Ovary (tissue), 9 donors: ENCODE results near the gene APEX2. TPM values are rescaled to one million over a fixed set of nuclear protein-coding genes. Genes with fewer than 3 reads are reported as not detected.
"Not testable (repeated sequence)": the region's sequence is repeated elsewhere in the genome, so short reads cannot be mapped to it uniquely, and the experiment has no call there.

Experiments used
- DNase-seq, 5 donors: peaks; one replicate each; pipeline ENCODE4 v3.0.0-alpha.2; 2019 to 2020
- H3K27ac ChIP-seq, 2 donors: fragments of 200-600 bp; one replicate each; pipeline versions ENCODE4 v1.5.1 to v1.8.0; 2019 to 2022
- H3K27me3 ChIP-seq: fragments of 200-600 bp; one replicate; pipeline ENCODE4 v1.8.0; 2022
- H3K36me3 ChIP-seq: fragments of 200-600 bp; sonication (generic); one replicate; pipeline ENCODE4 v1.5.1; 2019
- H3K4me1 ChIP-seq: one replicate; pipeline ENCODE4 v1.8.1; 2013; ENCODE audit warnings: mild to moderate bottlenecking, moderate library complexity; ENCODE audit not compliant: insufficient read depth
- H3K4me3 ChIP-seq: fragments of 200-600 bp; sonication (generic); one replicate; pipeline ENCODE4 v1.5.1; 2017
- H3K9me3 ChIP-seq, 2 donors: fragments of 200-600 bp in 1 of 2; sonication (generic) in 1 of 2; one replicate each; pipeline versions ENCODE4 v1.5.1 to v1.8.1; 2013 to 2019; ENCODE audit warnings: mild to moderate bottlenecking in 1 of 2, moderate library complexity in 1 of 2
- EP300 ChIP-seq: sonication (generic); formaldehyde crosslinking; IDR thresholded peaks from one replicate; pipeline ENCODE4 v1.6.1; 2017; ENCODE audit warnings: antibody characterized with exemption
- POLR2A ChIP-seq: fragments of 450-650 bp; IDR thresholded peaks from one replicate; pipeline ENCODE4 v1.6.1; 2017; ENCODE audit warnings: antibody characterized with exemption, mild to moderate bottlenecking, moderate library complexity
- WGBS, 3 donors: extraction: QIAGEN DNeasy Blood & Tissue Kit in 1 of 3; methylation state at CpG; one replicate each; pipeline versions ENCODE4 v1.1.5 to v1.1.7; 2013 to 2017; 5-methylcytosine and 5-hydroxymethylcytosine counted together
- intact Hi-C, 4 donors: fragments of 100-400 bp; cut with DNase I; formaldehyde crosslinking; loops; one replicate each; pipeline versions ENCODE4 v1.11.0 to v1.15.1; 2022 to 2023
- polyA plus RNA-seq, 2 donors: library from polyadenylated mRNA; stranded (reverse); fragments of 200-250 nt in 1 of 2; fragments of 350-450 nt in 1 of 2; fragmentation: Illumina TruSeq in 1 of 2; extraction: RNeasy Lipid Tissue Mini Kit (QIAGEN cat#74804) in 1 of 2; gene quantifications; one replicate each; pipeline ENCODE4 v1.2.3, GENCODE V29; 2013 to 2014
- total RNA-seq, 7 donors: library from RNA; depleted of rRNA in 2 of 7; stranded (reverse); fragments of >200 nt in 2 of 7; fragmentation: NEBNext Ultra II Directional in 3 of 7; extraction: Animal tissue kit (Norgen Biotek cat#: 25700) in 3 of 7; gene quantifications; one replicate each; pipeline versions ENCODE4 v1.1.0 to v1.2.4, GENCODE V29; 2016 to 2023
- TF ChIP-seq, protein P1 (sequence below), 3 donors: fragments of 450-650 bp in 2 of 3; fragments of 200-600 bp in 1 of 3; IDR thresholded peaks; one replicate each; pipeline versions ENCODE4 v1.5.1 to v1.8.0; 2016 to 2022; ENCODE audit warnings: antibody characterized with exemption in 3 of 3, mild to moderate bottlenecking in 1 of 3
- donor health status: DM: no; HTN: no; CAD: no; lungs with moderate emphysema.
- donor health status: DM: no; HTN: no; CAD: no.
- donor health status: Bipolar disorder and iron deficiency.
- donor health status: DM: yes; HTN: yes; CAD: no.
- donor health status: DM: no; HTN: no; CAD: no.
- donor health status: DM: yes; HTN: yes; CAD: no.

The APEX2 gene
- total and polyA plus RNA-seq, 9 donors = 8.7 to 18.5 (median 11.7) TPM

DNA sequence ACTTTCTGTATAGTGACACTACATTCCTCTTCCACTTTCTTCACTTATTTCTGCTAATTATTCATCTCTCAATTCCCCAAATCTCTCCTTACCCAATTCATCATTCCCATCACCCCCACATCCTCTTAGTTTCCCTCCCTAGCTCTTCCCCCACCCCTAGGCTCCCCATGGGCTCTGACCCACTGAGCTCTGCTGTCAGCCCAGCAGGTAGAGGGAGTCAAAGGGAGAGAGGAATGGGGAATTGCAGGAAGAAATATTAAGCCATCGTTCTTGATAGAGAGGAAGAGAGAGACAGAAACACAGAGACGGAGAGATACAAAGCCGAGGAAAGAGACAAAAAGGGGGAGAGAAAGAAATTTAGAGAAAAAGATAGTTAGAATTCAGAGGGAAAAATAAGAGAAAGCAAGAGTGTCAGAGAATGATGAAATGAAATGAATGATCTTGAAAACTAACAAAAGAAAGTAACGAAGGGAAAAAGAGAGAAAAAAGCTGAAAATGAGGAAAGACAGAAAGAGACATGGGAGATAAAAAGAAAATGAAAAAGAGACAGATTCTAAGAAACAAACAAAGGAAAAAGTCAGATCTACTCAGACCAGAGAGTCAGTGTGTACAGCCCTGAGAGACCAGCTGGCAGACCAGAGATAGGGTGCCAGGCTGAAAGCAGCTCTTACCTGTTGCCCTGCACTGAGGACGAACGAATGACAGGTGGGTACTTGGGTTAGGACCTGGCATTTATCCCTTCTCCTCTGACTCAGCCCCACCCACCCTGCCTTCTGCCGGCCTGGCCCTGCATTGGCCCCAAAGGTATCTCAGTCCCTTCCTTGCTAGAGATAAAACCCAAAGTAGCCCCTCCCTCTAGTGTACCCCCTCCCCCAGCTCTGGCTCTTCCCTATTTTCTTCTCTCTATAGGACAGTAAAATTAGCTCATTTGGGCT is 30.4 kb downstream of the APEX2 start, which contains the start of gene ALAS2:
ALAS2 (minus strand) TSS at position 707 of the 935 bp plus-strand sequence. CDS start 4,977 bp downstream, outside the sequence.
- intact Hi-C loops = no loop called here
- 62 to 65% (median 64%) methylated on average over 7 of the region's 7 CpGs for WGBS, 3 donors
- no peak for DNase-seq
- Histone ChIP-seq H3K4me3 (no peak within 1 kb of the TSS), H3K27ac (no peak within 1 kb of the TSS), H3K36me3 (no peaks in the 10 kb centered on the region), H3K27me3 (no peaks in the 10 kb centered on the region), H3K9me3 (no peaks in the 10 kb centered on the region), H3K4me1 (no peaks in the 10 kb centered on the region)
- TF ChIP-seq, protein P1, sequence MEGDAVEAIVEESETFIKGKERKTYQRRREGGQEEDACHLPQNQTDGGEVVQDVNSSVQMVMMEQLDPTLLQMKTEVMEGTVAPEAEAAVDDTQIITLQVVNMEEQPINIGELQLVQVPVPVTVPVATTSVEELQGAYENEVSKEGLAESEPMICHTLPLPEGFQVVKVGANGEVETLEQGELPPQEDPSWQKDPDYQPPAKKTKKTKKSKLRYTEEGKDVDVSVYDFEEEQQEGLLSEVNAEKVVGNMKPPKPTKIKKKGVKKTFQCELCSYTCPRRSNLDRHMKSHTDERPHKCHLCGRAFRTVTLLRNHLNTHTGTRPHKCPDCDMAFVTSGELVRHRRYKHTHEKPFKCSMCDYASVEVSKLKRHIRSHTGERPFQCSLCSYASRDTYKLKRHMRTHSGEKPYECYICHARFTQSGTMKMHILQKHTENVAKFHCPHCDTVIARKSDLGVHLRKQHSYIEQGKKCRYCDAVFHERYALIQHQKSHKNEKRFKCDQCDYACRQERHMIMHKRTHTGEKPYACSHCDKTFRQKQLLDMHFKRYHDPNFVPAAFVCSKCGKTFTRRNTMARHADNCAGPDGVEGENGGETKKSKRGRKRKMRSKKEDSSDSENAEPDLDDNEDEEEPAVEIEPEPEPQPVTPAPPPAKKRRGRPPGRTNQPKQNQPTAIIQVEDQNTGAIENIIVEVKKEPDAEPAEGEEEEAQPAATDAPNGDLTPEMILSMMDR (IDR thresholded peaks at IDR 0.05) = no peak
- TF ChIP-seq POLR2A = no peak
- TF ChIP-seq EP300 = no peak

DNA sequence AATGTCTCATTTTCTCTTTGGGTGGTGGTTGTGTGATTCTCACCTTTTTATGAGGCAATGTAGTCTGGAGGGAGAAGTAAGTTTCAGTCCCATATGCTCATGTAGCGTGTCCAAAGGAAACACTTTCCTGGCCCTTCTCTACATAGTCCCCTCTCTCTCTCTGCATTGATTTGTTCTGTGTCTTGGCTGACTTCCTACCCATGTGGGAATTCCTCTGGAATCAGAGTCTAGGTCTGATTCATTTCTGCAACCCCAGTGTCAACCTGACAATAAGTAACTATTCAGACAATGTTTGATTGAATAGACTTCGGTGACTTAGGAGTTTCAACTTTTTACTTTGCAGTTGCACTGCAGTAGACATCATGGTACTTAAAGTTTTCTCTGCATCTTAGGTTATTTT is 33.3 kb downstream of the APEX2 start:
- Histone ChIP-seq H3K4me3 (no peak overlapping the region), H3K36me3 (no peaks in the 10 kb centered on the region), H3K9me3 (no peaks in the 10 kb centered on the region), H3K27ac (no peak overlapping the region), H3K27me3 (no peaks in the 10 kb centered on the region), H3K4me1 (no peaks in the 10 kb centered on the region)
- 64 to 74% (median 66%) methylated on average over 2 of the region's 2 CpGs for WGBS, 3 donors
- DNase-seq = no peak
- TF ChIP-seq, protein P1 (IDR thresholded peaks at IDR 0.05) = no peak
- TF ChIP-seq POLR2A (no peak), EP300 (no peak)
- intact Hi-C loops = no loop called here

DNA sequence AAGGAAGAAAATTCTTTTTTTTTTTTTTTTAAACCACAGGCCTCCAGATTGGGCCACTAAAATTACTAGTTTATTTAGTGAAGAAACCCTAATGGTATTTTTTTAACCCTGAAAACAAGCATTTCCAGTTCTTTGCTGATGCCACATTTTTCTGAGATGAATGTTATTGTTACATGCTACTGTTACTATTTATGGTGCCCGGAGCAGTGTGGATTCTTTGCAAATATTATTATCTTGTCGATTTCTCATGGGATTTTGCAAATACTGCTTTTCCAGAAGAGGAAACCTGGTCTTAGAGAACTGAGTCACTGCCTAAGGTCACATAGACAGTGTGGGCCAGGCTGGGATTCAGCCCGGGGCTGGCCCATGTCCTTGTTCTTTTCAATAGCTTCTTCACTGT is 39.3 kb downstream of the APEX2 start:
- Histone ChIP-seq H3K36me3 (no peaks in the 10 kb centered on the region), H3K27ac (no peak overlapping the region), H3K27me3 (no peaks in the 10 kb centered on the region), H3K4me3 (no peak overlapping the region), H3K4me1 (no peaks in the 10 kb centered on the region), H3K9me3 (no peaks in the 10 kb centered on the region)
- intact Hi-C loops = no loop called here
- DNase-seq = no peak
- WGBS, 3 donors = 51 to 65% (median 53%) methylated on average over 3 of the region's 3 CpGs
- TF ChIP-seq EP300 (no peak), POLR2A (no peak)
- TF ChIP-seq, protein P1 (IDR thresholded peaks at IDR 0.05) = no peak

DNA sequence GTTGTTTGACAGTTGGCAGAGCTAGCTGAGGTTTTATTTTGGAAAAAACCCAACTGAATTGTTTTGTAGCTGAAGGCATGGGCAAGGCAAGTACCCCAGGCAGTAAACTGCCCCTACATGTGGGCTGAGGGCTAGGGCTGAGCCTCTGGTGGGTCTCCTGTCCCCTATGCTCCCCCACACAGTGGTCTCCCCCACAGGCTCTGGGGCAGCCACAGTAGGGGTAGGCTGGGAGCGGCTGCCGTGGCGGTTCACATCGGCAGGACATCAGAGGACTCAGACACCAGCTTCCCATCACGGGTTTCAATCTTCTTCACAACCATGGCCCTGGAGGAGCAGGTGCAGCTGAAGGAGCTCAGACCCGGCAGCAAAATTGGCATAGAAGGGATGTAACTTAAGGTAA is 41.4 kb downstream of the APEX2 start:
- no peaks in the 10 kb centered on the region for H3K9me3 ChIP-seq
- no peak overlapping the region for H3K27ac ChIP-seq
- intact Hi-C loops = no loop called here
- H3K36me3 ChIP-seq = no peaks in the 10 kb centered on the region
- H3K4me3 ChIP-seq = no peak overlapping the region
- H3K27me3 ChIP-seq = no peaks in the 10 kb centered on the region
- 83 to 96% (median 96%) methylated on average over 6 of the region's 6 CpGs for WGBS, 3 donors
- DNase-seq = no peak
- no peaks in the 10 kb centered on the region for H3K4me1 ChIP-seq
- TF ChIP-seq POLR2A (no peak), EP300 (no peak)
- TF ChIP-seq, protein P1 (IDR thresholded peaks at IDR 0.05) = no peak

DNA sequence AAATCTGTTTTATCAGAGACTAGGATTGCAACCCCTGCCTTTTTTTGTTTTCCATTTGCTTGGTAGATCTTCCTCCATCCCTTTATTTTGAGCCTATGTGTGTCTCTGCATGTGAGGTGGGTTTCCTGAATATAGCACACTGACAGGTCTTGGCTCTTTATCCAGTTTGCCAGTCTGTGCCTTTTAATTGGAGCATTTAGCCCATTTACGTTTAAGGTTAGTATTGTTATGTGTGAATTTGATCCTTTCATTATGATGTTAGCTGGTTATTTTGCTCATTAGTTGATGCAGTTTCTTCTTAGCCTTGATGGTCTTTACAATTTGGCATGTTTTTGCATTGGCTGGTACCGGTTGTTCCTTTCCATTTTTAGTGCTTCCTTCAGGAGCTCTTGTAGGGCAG is 50.4 kb downstream of the APEX2 start:
- H3K27ac ChIP-seq, H3K4me1 ChIP-seq, DNase-seq, H3K27me3 ChIP-seq, H3K4me3 ChIP-seq, H3K9me3 ChIP-seq, H3K36me3 ChIP-seq: not testable (repeated sequence)
- WGBS, 3 donors = 68 to 74% (median 69%) methylated on average over 2 of the region's 2 CpGs
- intact Hi-C loops = loop anchor here in 1 of 4 donors (10.0 kb wide), 1 partner anchor 1006 kb away; the partner anchor contains the start of gene PHF8
